K562 (cell line): ENCODE measurements around the gene ITPK1. TPM values are rescaled to one million over a fixed set of nuclear protein-coding genes. Genes with fewer than 3 reads are reported as not detected.
A peak's percentile ranks its signal among the peaks of the same experiment; 100 is the strongest.

Experiments used
- ATAC-seq: fragments of 200-7000 bp; cut with Tn5 transposase; 3 replicates; pipeline ENCODE4 v1.9.1; 2020; ENCODE audit warnings: moderate library complexity
- BruUV-seq: library from RNA; stranded (reverse); fragments of 400-500 nt; replicated peaks from 2 replicates; lab custom pipeline; 2021; lab: Mats Ljungman, UMichigan
- CTCF ChIA-PET: fragments of 300-600 bp; formaldehyde crosslinking; extraction: SDS; loops from one replicate; lab custom pipeline; 2021; ENCODE audit warnings: low intra/inter-chr PET ratio; lab: Yijun Ruan, JAX
- POLR2A ChIA-PET: fragments of 300-600, 350-650 bp; sonication (Branson Sonifier 250); formaldehyde crosslinking; extraction: SDS; loops from one replicate; lab custom pipeline; 2021; ENCODE audit warnings: antibody characterized with exemption, inconsistent platforms; lab: Yijun Ruan, JAX
- DNase-seq, 4 experiments: peaks; one replicate each; pipeline versions ENCODE4 v3.0.0 to v3.0.0-alpha.2; 2011 to 2018; ENCODE audit warnings: low spot score in 3 of 4, mixed read lengths in 3 of 4; ENCODE audit errors: extremely low read depth in 1 of 4
- FAIRE-seq: peaks from 2 replicates; lab custom pipeline; 2011; peaks lifted over from hg19 to GRCh38; lab: Jason Lieb, UNC
- H2AFZ ChIP-seq: 2 replicates; pipeline ENCODE4 v1.6.0; 2011; ENCODE audit warnings: low read depth, low read length, control low read depth, inconsistent platforms
- H3K27ac ChIP-seq: fragments of 200-600 bp; 3 replicates; pipeline ENCODE4 v1.8.0; 2011; ENCODE audit warnings: low read depth, mild to moderate bottlenecking, control low read depth, inconsistent platforms, low read length, moderate library complexity, mixed read lengths; ENCODE audit errors: extremely low read depth
- H3K27me3 ChIP-seq, 2 experiments: fragments of 300-600 bp in 1 of 2; 2 replicates in 1 of 2; 3 replicates in 1 of 2; pipeline versions ENCODE4 v1.6.0 to v1.8.0; 2011; ENCODE audit warnings: inconsistent platforms in 2 of 2, low read length in 2 of 2, mild to moderate bottlenecking in 1 of 2, mixed read lengths in 1 of 2, moderate library complexity in 1 of 2; ENCODE audit not compliant: control insufficient read depth in 2 of 2, insufficient read depth in 2 of 2
- H3K36me3 ChIP-seq: fragments of 300-600 bp; 3 replicates; pipeline ENCODE4 v1.8.0; 2011; ENCODE audit warnings: mild to moderate bottlenecking, low read length, inconsistent platforms; ENCODE audit not compliant: control insufficient read depth, insufficient read depth
- H3K4me1 ChIP-seq, 2 experiments: fragments of 200-600 bp in 1 of 2; replicated peaks in 1 of 2; 2 replicates in 1 of 2; 3 replicates in 1 of 2; pipeline versions ENCODE4 v1.5.1 to v1.8.0; 2011; ENCODE audit warnings: inconsistent platforms in 2 of 2, low read length in 2 of 2, mild to moderate bottlenecking in 1 of 2, mixed read lengths in 1 of 2, moderate library complexity in 1 of 2; ENCODE audit not compliant: control insufficient read depth in 2 of 2, insufficient read depth in 2 of 2
- H3K4me2 ChIP-seq: 2 replicates; pipeline ENCODE4 v1.6.1; 2011; ENCODE audit warnings: low read length, control low read depth, inconsistent platforms, mixed read lengths; ENCODE audit not compliant: insufficient read depth
- H3K4me3 ChIP-seq: fragments of 200-600 bp; sonication (generic), shearing (Covaris generic); 2 replicates; pipeline ENCODE4 v1.5.1; 2016; ENCODE audit warnings: control low read depth, inconsistent platforms
- H3K79me2 ChIP-seq: fragments of 200-600 bp; 3 replicates; pipeline ENCODE4 v1.8.0; 2011; ENCODE audit warnings: low read length, inconsistent platforms; ENCODE audit not compliant: control insufficient read depth, insufficient read depth
- H3K9ac ChIP-seq, 2 experiments: 2 replicates each; pipeline versions ENCODE4 v1.6.0 to v1.6.1; 2011; ENCODE audit warnings: low read depth in 2 of 2, low read length in 2 of 2, control low read depth in 1 of 2, inconsistent platforms in 1 of 2, mild to moderate bottlenecking in 1 of 2, mixed read lengths in 1 of 2; ENCODE audit not compliant: insufficient read depth in 1 of 2
- H3K9me1 ChIP-seq: one replicate; pipeline ENCODE4 v1.6.0; 2011; ENCODE audit warnings: inconsistent platforms, mild to moderate bottlenecking, low read length, moderate library complexity; ENCODE audit not compliant: control insufficient read depth, insufficient read depth
- H3K9me3 ChIP-seq: replicated peaks from 2 replicates; pipeline ENCODE4 v1.5.1; 2011; ENCODE audit warnings: low read depth, low read length, inconsistent platforms; ENCODE audit not compliant: control insufficient read depth, insufficient read depth
- H4K20me1 ChIP-seq: replicated peaks from 2 replicates; pipeline ENCODE4 v1.6.1; 2011; ENCODE audit warnings: low read length, inconsistent platforms, mixed read lengths; ENCODE audit not compliant: control insufficient read depth, insufficient read depth
- CHD7 ChIP-seq: fragments of 200-600 bp; sonication (generic); IDR thresholded peaks from one replicate; pipeline ENCODE4 v1.6.1; 2012; ENCODE audit warnings: mild to moderate bottlenecking, low read depth, low read length, inconsistent platforms
- LCOR ChIP-seq: sonication (generic); formaldehyde crosslinking; IDR thresholded peaks from 2 replicates; pipeline ENCODE4 v1.8.0; 2022; ENCODE audit warnings: mild to moderate bottlenecking, missing genetic modification reagents
- MCM7 ChIP-seq, 2 experiments: fragments of 450-650 bp; IDR thresholded peaks; 2 replicates each; pipeline ENCODE4 v1.6.1; 2016 to 2018
- MTF1 ChIP-seq: fragments of 250-450 bp; sonication (Bioruptor Pico); IDR thresholded peaks from 2 replicates; pipeline ENCODE4 v1.9.0; 2021; ENCODE audit warnings: moderate library complexity, mild to moderate bottlenecking, inconsistent platforms, borderline replicate concordance
- MYBL2 ChIP-seq, 2 experiments: fragments of 450-650 bp in 1 of 2; sonication (generic) in 1 of 2; formaldehyde crosslinking in 1 of 2; IDR thresholded peaks; 2 replicates each; pipeline versions ENCODE4 v1.6.1 to v1.8.1; 2017 to 2022; ENCODE audit warnings: borderline replicate concordance in 1 of 2, inconsistent platforms in 1 of 2, low read depth in 1 of 2, mild to moderate bottlenecking in 1 of 2, missing genetic modification reagents in 1 of 2, moderate library complexity in 1 of 2
- NFE2 ChIP-seq: IDR thresholded peaks from 2 replicates; pipeline ENCODE4 v1.6.1; 2014; ENCODE audit warnings: antibody characterized with exemption, low read depth
- TAF1 ChIP-seq: IDR thresholded peaks from 2 replicates; pipeline ENCODE4 v1.6.1; 2011; ENCODE audit warnings: mild to moderate bottlenecking, low read length, moderate library complexity; ENCODE audit not compliant: insufficient read depth, control insufficient read depth, severe bottlenecking; ENCODE audit errors: extremely low read depth
- ZNF174 ChIP-seq: fragments of 250-450 bp; sonication (Bioruptor Pico); IDR thresholded peaks from 2 replicates; pipeline ENCODE4 v1.4.0; 2020; ENCODE audit warnings: mild to moderate bottlenecking
- ZNF384 ChIP-seq: IDR thresholded peaks from 2 replicates; pipeline ENCODE4 v1.6.1; 2012; ENCODE audit warnings: low read depth, low read length, improper control_type of control experiment
- ZNF445 ChIP-seq: fragments of 250-450 bp; sonication (Bioruptor Pico); IDR thresholded peaks from 2 replicates; pipeline ENCODE4 v1.4.0; 2020; ENCODE audit warnings: low read depth, mild to moderate bottlenecking, moderate library complexity
- WGBS: fragments of 100-300 bp; shearing (Covaris generic); methylation state at CpG from one replicate; pipeline ENCODE4 v1.1.6; 2016; ENCODE audit warnings: low coverage, mixed read lengths; ENCODE audit not compliant: insufficient coverage; ENCODE audit errors: missing lambda C conversion rate; 5-methylcytosine and 5-hydroxymethylcytosine counted together
- in situ Hi-C: fragments of 300-500 bp; cut with MboI; formaldehyde crosslinking; loops from 4 replicates; pipeline ENCODE4 v1.15.0; 2018; ENCODE audit warnings: inconsistent platforms, mixed read lengths
- intact Hi-C: fragments of 100-400 bp; cut with micrococcal nuclease; formaldehyde crosslinking; loops from 2 replicates; pipeline ENCODE4 v1.14.2; 2022
- polyA plus RNA-seq, 8 experiments: library from polyadenylated mRNA; depleted of rRNA in 4 of 8; stranded (reverse) in 5 of 8; unstranded in 3 of 8; fragments of >200 nt; fragmentation: Nextera tagmentation in 2 of 8; fragmentation: Illumina TruSeq in 1 of 8; extraction: Ambion mirVana in 2 of 8; extraction: Trizol in 1 of 8; gene quantifications; 2 replicates each; pipeline versions ENCODE4 v1.2.1 to v1.2.3, GENCODE V29; 2011 to 2014; ENCODE audit warnings: inconsistent platforms in 1 of 8, missing spikeins in 1 of 8
- total RNA-seq, 7 experiments: library from RNA; depleted of rRNA in 6 of 7; stranded (reverse); fragments of >200 nt in 6 of 7; fragmentation: Illumina TruSeq in 2 of 7; extraction: Trizol in 2 of 7; gene quantifications; 2 replicates each; pipeline versions ENCODE4 v1.2.1 to v1.2.3, GENCODE V29; 2011 to 2021; ENCODE audit warnings: low replicate concordance in 1 of 7

Gene ITPK1
- total and polyA plus RNA-seq, 9 of the 15 experiments (the other 6 are each of a cell fraction or from before 2014, with no cell fraction given), result 1.2 to 39.2 (median 23.0) TPM

DNA sequence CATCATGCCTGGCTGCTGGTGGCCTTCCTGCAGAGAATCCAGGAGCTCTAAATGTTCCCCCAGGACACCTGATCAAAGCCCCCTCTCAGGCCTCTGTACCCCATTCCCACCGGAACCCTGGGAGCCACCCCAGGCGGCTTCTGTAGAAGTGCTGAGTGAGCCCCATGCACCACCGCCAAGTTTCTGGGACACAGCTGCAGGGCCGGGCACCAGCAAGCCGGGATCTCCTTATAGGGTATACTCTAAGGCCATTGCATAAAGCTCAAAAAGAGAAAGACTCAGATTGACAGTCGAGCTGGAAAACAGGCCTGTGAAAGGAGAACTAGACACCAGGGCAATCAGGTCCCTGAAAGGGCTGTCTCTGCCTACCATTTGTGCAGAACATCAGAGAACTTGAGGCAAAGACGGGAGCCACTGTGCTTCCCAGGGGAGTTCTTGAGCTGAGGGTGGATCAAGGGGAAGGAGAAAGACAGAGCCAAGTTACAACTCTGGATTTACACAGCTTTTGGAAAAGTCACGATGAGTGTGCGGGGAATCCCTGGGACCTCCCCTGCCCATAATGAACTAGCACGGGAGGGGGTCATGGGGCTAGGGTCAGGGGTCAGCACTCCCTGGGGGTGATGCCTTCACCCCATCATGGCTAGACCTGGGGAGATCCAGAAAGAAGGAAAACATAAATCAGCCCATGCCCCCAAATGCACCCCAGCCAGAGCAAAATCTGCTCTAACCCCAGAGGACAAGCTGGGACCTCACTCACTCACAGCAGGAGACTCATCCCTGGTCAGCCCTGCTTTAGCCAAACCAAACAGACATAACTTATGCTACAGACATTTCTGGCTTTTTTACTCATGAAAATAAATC, 51.1 kb downstream of the ITPK1 start:
- WGBS, result 88% methylated on average over 9 of the region's 10 CpGs
- no peaks in the 10 kb centered on the region for H3K9me1 ChIP-seq
- no peak overlapping the region; the same call in 2 of the 3 replicates for H3K27ac ChIP-seq
- ATAC-seq, result no peak
- ChIA-PET POLR2A (interaction anchor here (0.6 kb wide), 2 partner anchors 13 to 105 kb away, joined by 3 read pairs; no protein-coding TSS in a partner anchor), CTCF (no interaction called here)
- H4K20me1 ChIP-seq, result no peaks in the 10 kb centered on the region
- FAIRE-seq, result no peak
- H3K4me2 ChIP-seq, result peak overlapping the region; percentile 59; the same call in 1 of the 2 replicates
- intact Hi-C loops, result no loop called here
- no peak overlapping the region for H3K9ac ChIP-seq
- no TSS peak for BruUV-seq
- no peaks in the 10 kb centered on the region for H3K9me3 ChIP-seq
- no peaks in the 10 kb centered on the region for H3K27me3 ChIP-seq
- in situ Hi-C loops, result no loop called here
- H3K4me1 ChIP-seq, result peaks cover 14 to 15% of the 10 kb centered on the region in 2 experiments; a peak in 4 of 5 replicates
- peaks cover 9% of the 10 kb centered on the region; the same call in 2 of the 3 replicates for H3K79me2 ChIP-seq
- no peak overlapping the region for H3K4me3 ChIP-seq
- DNase-seq, result no peak
- no peaks in the 10 kb centered on the region for H3K36me3 ChIP-seq
- no peak overlapping the region for H2AFZ ChIP-seq
- no peak for TF ChIP-seq ZNF174 (CRISPR knock-in tag)
- TF ChIP-seq ZNF445 (CRISPR knock-in tag), result no peak
- no peak for TF ChIP-seq MYBL2 (IDR thresholded peaks at IDR 0.05; ENCODE audit: low read depth)
- TF ChIP-seq MYBL2 (CRISPR knock-in tag; IDR thresholded peaks at IDR 0.05; ENCODE audit: borderline replicate concordance), result no peak
- TF ChIP-seq TAF1, result no peak
- no peak for TF ChIP-seq MCM7 (IDR thresholded peaks at IDR 0.05)
- no peak for TF ChIP-seq CHD7
- TF ChIP-seq MTF1, result no peak
- no peak for TF ChIP-seq LCOR (CRISPR knock-in tag)
- no peak for TF ChIP-seq NFE2
- no peak for TF ChIP-seq ZNF384
